ENCODE measurements around the gene C9orf50. TPM values are rescaled to one million over a fixed set of nuclear protein-coding genes. Genes with fewer than 3 reads are reported as not detected.
A peak's percentile ranks its signal among the peaks of the same experiment; 100 is the strongest.

Gene C9orf50
- total RNA-seq, 4 donors from 2014 or later = not detected

DNA sequence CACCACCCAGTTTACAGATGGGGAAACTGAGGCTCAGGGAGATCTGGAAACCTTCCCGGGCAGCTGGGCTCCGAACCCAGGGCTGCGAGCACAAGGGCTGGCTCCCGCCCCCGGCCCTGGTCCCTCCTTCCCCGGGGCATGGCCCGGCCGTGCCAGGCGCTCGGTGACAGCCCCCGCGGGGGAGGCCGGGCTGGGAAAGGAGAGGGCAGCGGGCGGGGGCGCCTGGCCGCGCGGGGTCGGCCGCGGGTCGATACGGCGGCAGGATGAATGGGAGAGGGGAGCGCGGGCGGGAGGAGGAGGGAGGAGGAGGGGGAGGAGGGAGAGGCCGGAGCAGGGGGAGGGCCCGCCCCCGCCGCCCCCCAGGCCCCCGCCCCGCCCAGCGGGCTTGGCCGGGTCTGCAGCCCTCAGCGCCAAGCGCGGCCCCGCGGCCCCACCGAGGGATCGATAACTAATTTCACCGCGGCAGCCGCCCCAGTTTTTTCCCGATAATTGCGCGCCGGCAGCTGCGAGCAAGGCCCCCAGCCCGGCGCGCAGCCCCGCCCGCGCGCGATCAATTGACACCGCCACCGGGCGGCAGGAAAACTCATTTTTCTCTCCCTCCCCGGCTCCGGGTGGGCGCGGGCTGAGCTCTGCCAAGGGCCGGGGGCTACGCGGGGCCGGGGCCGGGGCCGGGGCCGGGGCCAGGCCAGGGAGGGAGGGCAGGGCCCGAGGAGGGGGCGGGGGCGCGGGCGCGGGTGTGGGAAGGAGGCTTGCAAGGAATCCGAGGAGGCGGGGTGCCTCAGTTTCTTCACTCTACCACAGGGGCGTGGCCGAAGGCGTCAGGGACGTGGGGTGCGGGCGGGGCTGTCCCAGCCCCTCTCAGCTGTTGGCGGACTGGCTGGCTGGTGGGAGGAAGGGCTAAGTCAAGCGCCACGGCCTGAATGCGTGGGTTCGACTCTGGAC lies 52.1 kb downstream of the C9orf50 start:
- Histone ChIP-seq H3K27me3 (peaks cover 0 to 14% (median 0%) of the 10 kb centered on the region in 4 donors), H3K9me3 (no peaks in the 10 kb centered on the region), H3K36me3 (no peaks in the 10 kb centered on the region), H3K4me1 (peaks cover 32 to 54% (median 44%) of the 10 kb centered on the region in 3 donors), H3K4me3 (peak overlapping the region; percentile 44 to 76 (median 50)), H3K27ac (peak overlapping the region; percentile 62 to 90 (median 82))
- TF ChIP-seq POLR2A (IDR thresholded peaks at IDR 0.05) = no peak
- TF ChIP-seq, protein P1, sequence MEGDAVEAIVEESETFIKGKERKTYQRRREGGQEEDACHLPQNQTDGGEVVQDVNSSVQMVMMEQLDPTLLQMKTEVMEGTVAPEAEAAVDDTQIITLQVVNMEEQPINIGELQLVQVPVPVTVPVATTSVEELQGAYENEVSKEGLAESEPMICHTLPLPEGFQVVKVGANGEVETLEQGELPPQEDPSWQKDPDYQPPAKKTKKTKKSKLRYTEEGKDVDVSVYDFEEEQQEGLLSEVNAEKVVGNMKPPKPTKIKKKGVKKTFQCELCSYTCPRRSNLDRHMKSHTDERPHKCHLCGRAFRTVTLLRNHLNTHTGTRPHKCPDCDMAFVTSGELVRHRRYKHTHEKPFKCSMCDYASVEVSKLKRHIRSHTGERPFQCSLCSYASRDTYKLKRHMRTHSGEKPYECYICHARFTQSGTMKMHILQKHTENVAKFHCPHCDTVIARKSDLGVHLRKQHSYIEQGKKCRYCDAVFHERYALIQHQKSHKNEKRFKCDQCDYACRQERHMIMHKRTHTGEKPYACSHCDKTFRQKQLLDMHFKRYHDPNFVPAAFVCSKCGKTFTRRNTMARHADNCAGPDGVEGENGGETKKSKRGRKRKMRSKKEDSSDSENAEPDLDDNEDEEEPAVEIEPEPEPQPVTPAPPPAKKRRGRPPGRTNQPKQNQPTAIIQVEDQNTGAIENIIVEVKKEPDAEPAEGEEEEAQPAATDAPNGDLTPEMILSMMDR (IDR thresholded peaks at IDR 0.05) = no peak
- intact Hi-C loops (cut with DNase I) = no loop called here
- no peak for DNase-seq
- WGBS, 2 donors = 17 to 21% methylated on average over 5 to 12 of the region's 92 CpGs

DNA sequence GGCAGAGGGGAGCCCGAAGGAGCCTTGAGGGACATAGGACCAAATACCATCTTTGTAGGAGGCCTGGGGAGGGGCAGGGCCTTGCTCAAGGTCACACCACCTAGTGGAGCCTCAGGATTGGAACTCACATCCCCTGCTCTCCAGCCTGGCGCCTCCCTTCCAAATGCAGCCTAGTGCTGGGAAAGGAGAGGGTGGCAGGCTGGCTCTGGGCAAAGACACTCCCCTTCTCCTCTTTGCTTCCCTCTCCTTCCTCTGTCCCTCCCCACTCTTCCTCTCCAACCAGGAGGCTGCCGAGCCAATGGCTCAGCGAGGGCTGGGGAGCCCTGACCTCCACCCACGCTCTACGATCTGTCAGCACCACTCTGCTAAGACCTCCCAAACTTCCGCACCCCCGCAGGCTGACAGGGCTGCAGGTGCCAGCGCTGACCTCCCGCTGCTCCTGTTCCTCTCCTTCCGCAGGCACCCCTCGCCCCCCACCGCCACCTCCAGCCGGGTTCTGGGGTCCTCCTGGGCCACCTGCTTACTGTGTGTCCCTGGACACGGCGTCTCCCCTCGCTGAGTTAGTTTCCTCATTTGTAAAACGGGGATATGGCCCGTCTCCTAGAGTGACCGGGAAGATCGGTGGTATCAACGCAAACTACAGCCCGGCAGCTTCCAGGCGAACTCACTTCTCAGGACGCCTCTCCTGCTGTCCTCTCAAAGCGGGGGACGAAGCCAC lies 52.9 kb downstream of the C9orf50 start:
- 8 to 12% methylated on average over 11 to 13 of the region's 27 CpGs for WGBS, 2 donors
- TF ChIP-seq POLR2A (IDR thresholded peaks at IDR 0.05) = no peak
- TF ChIP-seq, protein P1 (IDR thresholded peaks at IDR 0.05) = no peak
- Histone ChIP-seq H3K27ac (peak overlapping the region; percentile 62 to 90 (median 82)), H3K4me1 (peaks cover 32 to 54% (median 44%) of the 10 kb centered on the region in 3 donors), H3K36me3 (no peaks in the 10 kb centered on the region), H3K27me3 (peaks cover 0 to 14% (median 0%) of the 10 kb centered on the region in 4 donors), H3K4me3 (peak overlapping the region; percentile 44 to 76 (median 50)), H3K9me3 (no peaks in the 10 kb centered on the region)
- no peak for DNase-seq
- intact Hi-C loops (cut with DNase I) = no loop called here

DNA sequence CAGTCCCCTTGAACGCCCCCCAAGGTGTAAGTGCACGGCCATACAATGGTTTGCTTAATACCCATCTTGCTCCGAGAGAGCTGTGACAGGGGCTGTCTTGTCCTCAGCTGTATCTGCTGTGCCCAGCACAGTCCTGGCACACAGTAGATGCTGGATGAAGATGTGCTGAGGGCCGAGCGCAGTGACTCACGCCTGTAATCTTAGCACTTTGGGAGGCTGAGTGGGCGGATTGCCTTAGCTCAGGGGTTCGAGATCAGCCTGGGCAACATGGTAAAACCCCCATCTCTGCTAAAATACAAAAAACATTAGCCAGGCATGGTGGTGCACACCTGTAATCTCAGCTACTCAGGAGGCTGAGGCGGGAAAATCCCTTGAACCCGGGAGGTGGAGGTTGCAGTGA lies 53.6 kb downstream of the C9orf50 start:
- H3K27me3 ChIP-seq = peaks cover 0 to 14% (median 0%) of the 10 kb centered on the region in 4 donors
- TF ChIP-seq POLR2A (IDR thresholded peaks at IDR 0.05) = no peak
- TF ChIP-seq, protein P1 (IDR thresholded peaks at IDR 0.05) = no peak
- no peak overlapping the region for H3K4me3 ChIP-seq
- peaks cover 29 to 48% (median 39%) of the 10 kb centered on the region in 3 donors for H3K4me1 ChIP-seq
- H3K36me3 ChIP-seq = no peaks in the 10 kb centered on the region
- 48 to 72% methylated on average over 2 to 5 of the region's 10 CpGs for WGBS, 2 donors
- H3K27ac ChIP-seq = no peak overlapping the region
- intact Hi-C loops (cut with DNase I) = no loop called here
- DNase-seq = no peak
- H3K9me3 ChIP-seq = no peaks in the 10 kb centered on the region

DNA sequence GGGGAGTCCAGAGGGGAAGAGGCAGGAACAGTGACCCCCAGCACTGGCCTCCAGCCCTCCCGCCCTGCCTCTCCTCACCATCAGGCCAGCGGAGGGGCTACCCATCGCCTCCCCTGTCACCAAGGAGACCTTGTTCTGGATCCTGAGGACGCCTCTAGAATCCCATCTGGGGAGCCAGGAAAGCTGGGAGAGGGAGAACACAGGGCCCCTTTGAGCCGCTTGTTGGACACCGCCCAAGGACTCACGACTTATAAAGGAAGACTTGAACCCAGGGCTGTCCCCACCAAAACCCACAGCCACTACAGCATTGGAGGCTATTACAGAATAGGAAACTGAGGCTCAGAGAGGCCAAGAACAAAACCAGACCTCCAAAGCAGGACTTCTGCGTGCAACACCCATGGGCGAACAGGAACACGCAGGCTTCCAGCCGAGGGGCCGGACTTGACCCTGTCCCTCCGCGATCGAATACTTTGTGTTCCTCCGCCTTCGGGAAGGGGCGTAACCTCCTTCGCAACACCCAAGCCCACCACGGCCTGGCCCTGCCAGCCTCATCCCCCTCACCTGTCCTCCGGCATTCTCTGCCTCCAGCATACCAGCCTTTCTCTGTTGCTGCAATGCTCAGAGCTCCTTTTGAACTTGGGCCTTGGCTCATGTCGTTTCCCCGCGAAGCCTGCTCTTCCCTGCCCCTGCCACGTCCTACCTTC lies 54.2 kb downstream of the C9orf50 start:
- intact Hi-C loops (cut with DNase I) = no loop called here
- 88 to 93% methylated on average over 16 to 21 of the region's 25 CpGs for WGBS, 2 donors

More for the DNA sequence above, 54.2 kb downstream of the C9orf50 start:
- H3K4me1 ChIP-seq = peaks cover 32 to 50% (median 36%) of the 10 kb centered on the region in 3 donors
- peaks cover 0 to 14% (median 0%) of the 10 kb centered on the region in 4 donors for H3K27me3 ChIP-seq
- DNase-seq = no peak
- H3K9me3 ChIP-seq = no peaks in the 10 kb centered on the region
- H3K4me3 ChIP-seq = no peak overlapping the region
- H3K36me3 ChIP-seq = no peaks in the 10 kb centered on the region
- H3K27ac ChIP-seq = no peak overlapping the region
- no peak for TF ChIP-seq POLR2A (IDR thresholded peaks at IDR 0.05)
- TF ChIP-seq, protein P1 (IDR thresholded peaks at IDR 0.05) = no peak
